HG02610 (cell line): ENCODE results near the gene KRTAP20-1.

Experiments used
- ATAC-seq: cut with Tn5 transposase; IDR thresholded peaks from one replicate; pipeline ENCODE4 v1.9.1; 2021; ENCODE audit warnings: mild to moderate bottlenecking, moderate library complexity; ENCODE audit not compliant: unreplicated experiment

Gene KRTAP20-1

GRCh38 chr21:30616125-30616524 is at the start of gene KRTAP20-1:
Gene KRTAP20-1, plus strand, starts transcription at chr21:30616425. Its CDS starts 30 bp downstream, at chr21:30616455.
- no peak for ATAC-seq

- ATAC-seq: no peak
These were observed 48.6 kb upstream of the KRTAP20-1 start for GRCh38 chr21:30567617-30568016.

- no peak for ATAC-seq
These were observed 38.5 kb upstream of the KRTAP20-1 start for GRCh38 chr21:30577766-30578165.

- ATAC-seq: no peak
These were observed 36.9 kb upstream of the KRTAP20-1 start for GRCh38 chr21:30579346-30579745.

GRCh38 chr21:30580132-30580531 is 36.1 kb upstream of the KRTAP20-1 start:
- ATAC-seq: no peak

GRCh38 chr21:30582870-30583269 is 33.4 kb upstream of the KRTAP20-1 start:
- ATAC-seq: no peak

GRCh38 chr21:30590297-30590696 is 25.9 kb upstream of the KRTAP20-1 start, which contains the start of gene KRTAP22-2:
Gene KRTAP22-2, minus strand, starts transcription at chr21:30590397.
- no peak for ATAC-seq

GRCh38 chr21:30592140-30592539 is 24.1 kb upstream of the KRTAP20-1 start, which contains the start of gene KRTAP6-3:
Gene KRTAP6-3, plus strand, starts transcription at chr21:30592440. Its CDS starts 6 bp downstream, at chr21:30592446.
- ATAC-seq: no peak

- no peak for ATAC-seq
These were observed 17.4 kb upstream of the KRTAP20-1 start, which contains the start of gene KRTAP6-2 for GRCh38 chr21:30598802-30599201. Gene KRTAP6-2, minus strand, starts transcription at chr21:30598902. Its CDS starts 28 bp downstream, at chr21:30598874.

- ATAC-seq: no peak
These were observed 15.4 kb upstream of the KRTAP20-1 start, which contains the start of gene KRTAP22-1 for GRCh38 chr21:30600787-30601186. Gene KRTAP22-1, plus strand, starts transcription at chr21:30601087.

GRCh38 chr21:30605968-30606367 is 10.3 kb upstream of the KRTAP20-1 start:
- no peak for ATAC-seq

GRCh38 chr21:30612132-30612531 is 4.1 kb upstream of the KRTAP20-1 start:
- ATAC-seq: no peak

- ATAC-seq: no peak
These were observed 2.4 kb upstream of the KRTAP20-1 start, which contains the start of gene KRTAP6-1 for GRCh38 chr21:30613836-30614235. Gene KRTAP6-1, minus strand, starts transcription at chr21:30613930. Its CDS starts 26 bp downstream, at chr21:30613904.

- ATAC-seq: no peak
These were observed 1.0 kb upstream of the KRTAP20-1 start for GRCh38 chr21:30615199-30615598.

GRCh38 chr21:30620080-30620479 is 3.9 kb downstream of the KRTAP20-1 start:
- ATAC-seq: no peak

- no peak for ATAC-seq
These were observed 4.3 kb downstream of the KRTAP20-1 start, which contains the start of gene KRTAP20-4 for GRCh38 chr21:30620522-30620921. Gene KRTAP20-4, plus strand, starts transcription at chr21:30620627.

- ATAC-seq: no peak
These were observed 7.1 kb downstream of the KRTAP20-1 start for GRCh38 chr21:30623362-30623761.

GRCh38 chr21:30625449-30626165 is 9.4 kb downstream of the KRTAP20-1 start:
- ATAC-seq: no peak

- no peak for ATAC-seq
These were observed 11.9 kb downstream of the KRTAP20-1 start for GRCh38 chr21:30628109-30628508.

GRCh38 chr21:30629200-30629599 is 13.0 kb downstream of the KRTAP20-1 start:
- no peak for ATAC-seq

GRCh38 chr21:30634906-30635305 is 18.7 kb downstream of the KRTAP20-1 start, which contains the start of gene KRTAP20-2:
Gene KRTAP20-2, plus strand, starts transcription at chr21:30635206. Its CDS starts 58 bp downstream, at chr21:30635264.
- no peak for ATAC-seq

GRCh38 chr21:30638686-30639085 is 22.5 kb downstream of the KRTAP20-1 start:
- ATAC-seq: no peak
